Activated T-helper 1 cell treated with anti-CD3 and anti-CD28 coated beads, Interleukin-12 subunit alpha, Interleukin-12 subunit beta, Interleukin-2, Interleukin-4 antibody, amounts not matched to agents 30 ng/mL and 10 ng/mL and 1 ng/mL, durations not matched to agents 14 hours and 24 hours and 36 hours (primary cell): ENCODE measurements around the gene CDH16. TPM values are rescaled to one million over a fixed set of nuclear protein-coding genes. Genes with fewer than 3 reads are reported as not detected.

Source experiments
- DNase-seq: peaks from one replicate; pipeline ENCODE4 v3.0.0; 2021; ENCODE audit warnings: low spot score
- H3K27ac Mint-ChIP-seq: one replicate; pipeline ENCODE4 v1.8.0; 2021; ENCODE audit warnings: mild to moderate bottlenecking, mixed read lengths
- H3K27me3 Mint-ChIP-seq: one replicate; pipeline ENCODE4 v1.8.0; 2022; ENCODE audit warnings: mild to moderate bottlenecking, moderate library complexity, mixed read lengths; ENCODE audit not compliant: insufficient read depth
- H3K36me3 Mint-ChIP-seq: one replicate; pipeline ENCODE4 v1.8.0; 2021; ENCODE audit warnings: low read depth, mixed read lengths
- H3K4me1 Mint-ChIP-seq: one replicate; pipeline ENCODE4 v1.8.0; 2021; ENCODE audit warnings: low read depth, mixed read lengths
- H3K4me3 Mint-ChIP-seq: one replicate; pipeline ENCODE4 v1.8.0; 2021; ENCODE audit warnings: mild to moderate bottlenecking, moderate library complexity, mixed read lengths
- H3K9me3 Mint-ChIP-seq: one replicate; pipeline ENCODE4 v1.8.0; 2021; ENCODE audit warnings: mixed read lengths
- intact Hi-C: fragments of 100-400 bp; cut with micrococcal nuclease; formaldehyde crosslinking; loops from one replicate; pipeline ENCODE4 v1.15.1; 2024
- total RNA-seq: library from RNA; stranded (reverse); gene quantifications from 2 replicates; pipeline ENCODE4 v1.2.3, GENCODE V29; 2022

Gene CDH16
- total RNA-seq, 1 donor from 2014 or later: not detected

- H3K27me3 Mint-ChIP-seq: peaks cover 20% of the 10 kb centered on the region
These were observed 34.9 kb upstream of the CDH16 start for GRCh38 chr16:66953462-66954096.

GRCh38 chr16:66952430-66953110, 33.9 kb upstream of the CDH16 start:
- Mint-ChIP-seq H3K27ac (no peak overlapping the region), H3K27me3 (peaks cover 27% of the 10 kb centered on the region), H3K9me3 (peaks cover 8% of the 10 kb centered on the region), H3K4me1 (peaks cover 23% of the 10 kb centered on the region), H3K4me3 (no peak overlapping the region), H3K36me3 (no peaks in the 10 kb centered on the region)
- intact Hi-C loops: loop anchor here (5.0 kb wide), 2 partner anchors 150 to 465 kb away; partner anchors contain the start of gene ZDHHC1
- DNase-seq: no peak

More at GRCh38 chr16:66953462-66954096, 34.9 kb upstream of the CDH16 start:
- Mint-ChIP-seq H3K36me3 (no peaks in the 10 kb centered on the region), H3K27ac (peak overlapping the region; percentile 2), H3K4me3 (no peak overlapping the region), H3K9me3 (peaks cover 8% of the 10 kb centered on the region), H3K4me1 (peaks cover 25% of the 10 kb centered on the region)
- intact Hi-C loops: loop anchor here (1.0 to 5.0 kb wide), 7 partner anchors 24 to 464 kb away; partner anchors contain the start of genes MATCAP1 and ZDHHC1
- no peak for DNase-seq

DNA sequence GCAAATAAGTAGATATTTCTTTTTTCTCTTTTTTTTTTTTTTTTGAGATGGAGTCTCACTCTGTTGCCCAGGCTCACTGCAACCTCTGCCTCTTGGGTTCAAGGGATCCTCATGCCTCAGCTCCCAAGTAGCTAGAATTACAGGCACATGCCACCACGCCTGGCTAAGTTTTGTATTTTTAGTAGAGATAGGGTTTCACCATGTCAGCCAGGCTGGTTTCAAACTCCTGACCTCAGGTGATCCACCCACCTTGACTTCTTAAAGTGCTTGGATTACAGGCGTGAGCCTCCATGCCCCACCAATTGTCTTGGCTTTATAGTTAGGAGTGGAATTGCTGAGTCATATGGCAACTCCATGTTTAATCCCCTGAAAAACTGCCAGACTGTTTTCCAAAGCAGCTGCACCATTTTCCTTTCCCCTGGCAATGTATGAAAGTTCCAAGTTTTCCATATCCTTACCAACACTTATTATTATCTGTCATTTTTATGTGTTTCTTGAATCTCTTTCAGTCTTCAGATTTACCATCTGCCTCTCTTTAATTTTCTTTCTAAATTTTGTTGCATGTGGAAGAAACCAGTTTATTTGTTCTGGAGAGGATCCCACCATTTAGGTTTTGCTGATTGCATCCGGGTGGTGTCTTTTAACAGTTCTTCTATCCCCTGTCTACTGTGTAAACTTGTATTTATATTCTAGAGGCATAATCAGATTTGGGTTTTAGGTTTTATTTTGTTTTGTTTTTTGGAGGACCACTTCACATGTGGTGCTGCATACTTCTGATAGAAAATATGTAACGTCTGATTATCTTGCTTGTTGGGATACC, 32.5 kb upstream of the CDH16 start:
- DNase-seq: no peak
- peaks cover 27% of the 10 kb centered on the region for H3K27me3 Mint-ChIP-seq
- no peak overlapping the region for H3K4me3 Mint-ChIP-seq
- peaks cover 29% of the 10 kb centered on the region for H3K4me1 Mint-ChIP-seq
- intact Hi-C loops: loop anchor here (5.0 kb wide), 2 partner anchors 151 to 466 kb away; partner anchors contain the start of gene ZDHHC1
- H3K36me3 Mint-ChIP-seq: no peaks in the 10 kb centered on the region
- no peak overlapping the region for H3K27ac Mint-ChIP-seq
- H3K9me3 Mint-ChIP-seq: peaks cover 8% of the 10 kb centered on the region

GRCh38 chr16:66950437-66950836, 31.8 kb upstream of the CDH16 start:
- H3K36me3 Mint-ChIP-seq: no peaks in the 10 kb centered on the region
- H3K4me3 Mint-ChIP-seq: no peak overlapping the region
- peaks cover 8% of the 10 kb centered on the region for H3K9me3 Mint-ChIP-seq
- peak overlapping the region; percentile 22 for H3K27ac Mint-ChIP-seq
- no peak for DNase-seq
- intact Hi-C loops: loop anchor here (5.0 kb wide), 2 partner anchors 152 to 467 kb away; partner anchors contain the start of gene ZDHHC1
- peaks cover 29% of the 10 kb centered on the region for H3K4me1 Mint-ChIP-seq
- peaks cover 27% of the 10 kb centered on the region for H3K27me3 Mint-ChIP-seq

- DNase-seq: no peak
- peaks cover 27% of the 10 kb centered on the region for H3K27me3 Mint-ChIP-seq
- H3K4me1 Mint-ChIP-seq: peaks cover 29% of the 10 kb centered on the region
- H3K9me3 Mint-ChIP-seq: peaks cover 8% of the 10 kb centered on the region
- no peak overlapping the region for H3K27ac Mint-ChIP-seq
- H3K36me3 Mint-ChIP-seq: no peaks in the 10 kb centered on the region
- intact Hi-C loops: no loop called here
- H3K4me3 Mint-ChIP-seq: peak overlapping the region; percentile 40
These were observed 30.8 kb upstream of the CDH16 start for GRCh38 chr16:66949472-66949871.

GRCh38 chr16:66948837-66949225, 30.1 kb upstream of the CDH16 start:
- Mint-ChIP-seq H3K36me3 (peaks cover 3% of the 10 kb centered on the region), H3K9me3 (peaks cover 8% of the 10 kb centered on the region), H3K4me1 (peaks cover 25% of the 10 kb centered on the region), H3K27me3 (peaks cover 24% of the 10 kb centered on the region), H3K4me3 (peak overlapping the region; percentile 87), H3K27ac (no peak overlapping the region)
- DNase-seq: no peak
- intact Hi-C loops: no loop called here

DNA sequence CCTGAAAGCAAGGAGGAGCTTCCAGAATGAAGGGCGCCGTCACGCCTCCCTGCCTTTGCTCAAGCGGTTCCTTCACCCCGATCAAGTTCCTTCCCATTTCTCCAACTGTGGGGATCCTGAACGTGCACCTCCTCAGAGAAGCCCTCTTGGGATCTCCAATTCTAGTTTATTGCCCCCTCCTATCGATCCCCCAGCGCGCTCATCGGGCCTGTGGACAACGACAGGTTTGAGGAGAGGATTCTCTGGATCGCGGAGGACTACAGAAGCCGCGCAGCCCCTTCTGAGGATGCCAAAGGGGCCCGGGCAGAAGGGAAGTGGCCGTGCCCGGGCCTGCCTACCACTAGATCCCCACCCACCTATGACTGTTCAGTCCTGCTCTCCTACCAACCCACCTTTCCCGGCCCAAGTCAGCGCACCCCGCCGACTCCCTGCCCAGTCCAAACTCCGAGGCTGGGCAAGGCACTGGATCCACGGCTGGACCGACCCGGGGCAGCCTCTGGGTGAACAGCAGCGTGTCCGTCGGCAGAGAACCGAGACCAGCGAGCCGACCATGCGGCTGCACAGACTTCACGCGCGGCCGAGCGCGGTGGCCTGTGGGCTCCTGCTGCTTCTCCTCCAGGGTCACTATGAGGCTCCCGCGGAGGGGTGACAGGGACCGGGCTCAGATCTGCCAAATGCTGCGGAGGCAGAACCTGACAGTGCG, 29.6 kb upstream of the CDH16 start:
- Mint-ChIP-seq H3K27ac (no peak overlapping the region), H3K27me3 (peaks cover 21% of the 10 kb centered on the region), H3K4me3 (peak overlapping the region; percentile 87), H3K36me3 (peaks cover 3% of the 10 kb centered on the region), H3K9me3 (peaks cover 8% of the 10 kb centered on the region), H3K4me1 (peaks cover 24% of the 10 kb centered on the region)
- no peak for DNase-seq
- intact Hi-C loops: no loop called here

- DNase-seq: peak; percentile 78
- Mint-ChIP-seq H3K27me3 (peaks cover 19% of the 10 kb centered on the region), H3K4me1 (peaks cover 24% of the 10 kb centered on the region), H3K4me3 (peak overlapping the region; percentile 87), H3K36me3 (peaks cover 6% of the 10 kb centered on the region), H3K27ac (no peak overlapping the region), H3K9me3 (peaks cover 8% of the 10 kb centered on the region)
- intact Hi-C loops: loop anchor here (1.0 to 2.0 kb wide), 6 partner anchors 13 to 301 kb away; partner anchors contain the start of genes CIAO2B, FBXL8, SLC9A5 and TRADD
These were observed 28.8 kb upstream of the CDH16 start for GRCh38 chr16:66947302-66948065.

DNA sequence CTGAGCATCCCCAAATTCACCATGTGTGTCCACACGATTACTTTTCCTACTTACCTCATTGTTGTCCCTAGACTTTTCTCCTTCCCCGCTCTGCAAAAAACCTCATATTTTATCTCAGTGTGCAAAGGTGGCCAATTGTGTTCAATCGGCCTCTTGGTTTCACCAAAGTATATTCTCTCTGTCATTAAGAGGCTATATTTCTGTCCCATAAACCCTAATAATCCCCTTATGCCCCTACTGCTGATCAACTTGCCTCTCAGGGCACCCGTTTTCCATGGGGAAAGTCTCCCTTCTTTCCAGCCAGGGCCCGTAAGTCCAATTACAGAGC, 28.3 kb upstream of the CDH16 start:
- Mint-ChIP-seq H3K36me3 (peaks cover 6% of the 10 kb centered on the region), H3K4me1 (peaks cover 24% of the 10 kb centered on the region), H3K9me3 (peaks cover 8% of the 10 kb centered on the region), H3K27ac (no peak overlapping the region), H3K4me3 (no peak overlapping the region), H3K27me3 (peaks cover 19% of the 10 kb centered on the region)
- DNase-seq: no peak
- intact Hi-C loops: loop anchor here (1.0 to 2.0 kb wide), 6 partner anchors 13 to 301 kb away; partner anchors contain the start of genes CIAO2B, FBXL8, SLC9A5 and TRADD

GRCh38 chr16:66946541-66946940, 27.9 kb upstream of the CDH16 start:
- Mint-ChIP-seq H3K9me3 (peaks cover 4% of the 10 kb centered on the region), H3K27me3 (peaks cover 19% of the 10 kb centered on the region), H3K4me3 (no peak overlapping the region), H3K36me3 (peaks cover 6% of the 10 kb centered on the region), H3K4me1 (peaks cover 24% of the 10 kb centered on the region), H3K27ac (no peak overlapping the region)
- intact Hi-C loops: loop anchor here (2.0 kb wide), 2 partner anchors 208 to 238 kb away; no protein-coding TSS in a partner anchor
- DNase-seq: no peak

GRCh38 chr16:66945939-66946338, 27.3 kb upstream of the CDH16 start:
- Mint-ChIP-seq H3K27ac (no peak overlapping the region), H3K4me3 (no peak overlapping the region), H3K9me3 (no peaks in the 10 kb centered on the region), H3K4me1 (peaks cover 24% of the 10 kb centered on the region), H3K36me3 (peaks cover 7% of the 10 kb centered on the region), H3K27me3 (peaks cover 19% of the 10 kb centered on the region)
- intact Hi-C loops: loop anchor here (2.0 kb wide), 2 partner anchors 209 to 239 kb away; no protein-coding TSS in a partner anchor
- no peak for DNase-seq
